HepG2 (cell line): ENCODE results near the gene MAP3K8. TPM values are rescaled to one million over a fixed set of nuclear protein-coding genes. Genes with fewer than 3 reads are reported as not detected.

Experiments used
- ARHGAP35 ChIP-seq: sonication (generic); formaldehyde crosslinking; IDR thresholded peaks from 2 replicates; pipeline ENCODE4 v1.9.0; 2022; ENCODE audit warnings: mild to moderate bottlenecking, inconsistent platforms, moderate library complexity, missing genetic modification reagents, borderline replicate concordance
- ASH2L ChIP-seq: fragments of 300-600, 200-600 bp; sonication (generic); IDR thresholded peaks from 2 replicates; pipeline ENCODE4 v1.7.0; 2017; ENCODE audit warnings: low read depth, mild to moderate bottlenecking, moderate library complexity, mixed read lengths, low read length; ENCODE audit not compliant: insufficient read length
- FOSL1 ChIP-seq: sonication (generic); formaldehyde crosslinking; IDR thresholded peaks from 2 replicates; pipeline ENCODE4 v1.9.0; 2021; ENCODE audit warnings: missing genetic modification reagents, borderline replicate concordance
- GTF3A ChIP-seq: sonication (generic); formaldehyde crosslinking; conservative IDR thresholded peaks from 2 replicates; pipeline ENCODE4 v1.4.0; 2020; ENCODE audit warnings: mild to moderate bottlenecking, missing genetic modification reagents
- IRX3 ChIP-seq: sonication (generic); formaldehyde crosslinking; IDR thresholded peaks from 2 replicates; pipeline ENCODE4 v1.8.1; 2023; ENCODE audit warnings: mild to moderate bottlenecking, low read depth, missing genetic modification reagents, borderline replicate concordance
- KDM2A ChIP-seq: sonication (generic); formaldehyde crosslinking; IDR thresholded peaks from 2 replicates; pipeline ENCODE4 v1.4.0; 2020; ENCODE audit warnings: low read depth, missing genetic modification reagents, borderline replicate concordance
- TGIF2 ChIP-seq: IDR thresholded peaks from 2 replicates; pipeline ENCODE4 v1.6.1; 2016; ENCODE audit warnings: control low read depth, missing compliant biosample characterization
- ZFAT ChIP-seq: sonication (generic); formaldehyde crosslinking; conservative IDR thresholded peaks from 2 replicates; pipeline ENCODE4 v1.8.1; 2023; ENCODE audit warnings: missing genetic modification reagents, inconsistent platforms
- ZNF547 ChIP-seq: sonication (generic); formaldehyde crosslinking; IDR thresholded peaks from 2 replicates; pipeline ENCODE4 v1.5.1; 2020; ENCODE audit warnings: mild to moderate bottlenecking, missing genetic modification reagents
- ZNF563 ChIP-seq: sonication (generic); formaldehyde crosslinking; IDR thresholded peaks from 2 replicates; pipeline ENCODE4 v1.8.0; 2022; ENCODE audit warnings: mild to moderate bottlenecking, moderate library complexity, missing genetic modification reagents
- polyA plus RNA-seq, 8 experiments: library from polyadenylated mRNA; depleted of rRNA in 3 of 8; stranded (reverse) in 7 of 8; unstranded in 1 of 8; fragments of >200 nt; fragmentation: Illumina TruSeq in 4 of 8; extraction: Trizol in 4 of 8; gene quantifications; 2 replicates each; pipeline versions ENCODE4 v1.2.1 to v1.2.3, GENCODE V29; 2011 to 2016; ENCODE audit warnings: low read depth in 4 of 8, missing spikeins in 1 of 8, mixed read lengths in 1 of 8; ENCODE audit not compliant: insufficient read depth in 1 of 8
- total RNA-seq, 5 experiments: library from RNA; depleted of rRNA; stranded (reverse); fragments of >200 nt; fragmentation: Illumina TruSeq; extraction: Trizol; gene quantifications; 2 replicates each; pipeline ENCODE4 v1.2.3, GENCODE V29; 2016; ENCODE audit warnings: low read depth in 1 of 5
- TF ChIP-seq, protein P1 (sequence below): sonication (generic); formaldehyde crosslinking; IDR thresholded peaks from 2 replicates; pipeline ENCODE4 v1.5.0; 2020; ENCODE audit warnings: missing genetic modification reagents
- TF ChIP-seq, protein P2 (sequence below): IDR thresholded peaks from 2 replicates; pipeline ENCODE4 v1.6.1; 2016; ENCODE audit warnings: low read depth, control low read depth
- TF ChIP-seq, protein P3 (sequence below): sonication (generic); formaldehyde crosslinking; IDR thresholded peaks from 2 replicates; pipeline ENCODE4 v1.5.1; 2020; ENCODE audit warnings: missing genetic modification reagents, mild to moderate bottlenecking, borderline replicate concordance
- TF ChIP-seq, protein P4 (sequence below): sonication (generic); formaldehyde crosslinking; IDR thresholded peaks from 2 replicates; pipeline ENCODE4 v1.4.0; 2020; ENCODE audit warnings: missing genetic modification reagents
- TF ChIP-seq, protein P5 (sequence below): sonication (generic); formaldehyde crosslinking; IDR thresholded peaks from 2 replicates; pipeline ENCODE4 v1.4.0; 2020; ENCODE audit warnings: missing genetic modification reagents

Gene MAP3K8
- total and polyA plus RNA-seq, 2 of the 13 experiments (the other 11 are each of a cell fraction or from before 2014, with no cell fraction given), result 19.3 to 37.9 TPM

DNA sequence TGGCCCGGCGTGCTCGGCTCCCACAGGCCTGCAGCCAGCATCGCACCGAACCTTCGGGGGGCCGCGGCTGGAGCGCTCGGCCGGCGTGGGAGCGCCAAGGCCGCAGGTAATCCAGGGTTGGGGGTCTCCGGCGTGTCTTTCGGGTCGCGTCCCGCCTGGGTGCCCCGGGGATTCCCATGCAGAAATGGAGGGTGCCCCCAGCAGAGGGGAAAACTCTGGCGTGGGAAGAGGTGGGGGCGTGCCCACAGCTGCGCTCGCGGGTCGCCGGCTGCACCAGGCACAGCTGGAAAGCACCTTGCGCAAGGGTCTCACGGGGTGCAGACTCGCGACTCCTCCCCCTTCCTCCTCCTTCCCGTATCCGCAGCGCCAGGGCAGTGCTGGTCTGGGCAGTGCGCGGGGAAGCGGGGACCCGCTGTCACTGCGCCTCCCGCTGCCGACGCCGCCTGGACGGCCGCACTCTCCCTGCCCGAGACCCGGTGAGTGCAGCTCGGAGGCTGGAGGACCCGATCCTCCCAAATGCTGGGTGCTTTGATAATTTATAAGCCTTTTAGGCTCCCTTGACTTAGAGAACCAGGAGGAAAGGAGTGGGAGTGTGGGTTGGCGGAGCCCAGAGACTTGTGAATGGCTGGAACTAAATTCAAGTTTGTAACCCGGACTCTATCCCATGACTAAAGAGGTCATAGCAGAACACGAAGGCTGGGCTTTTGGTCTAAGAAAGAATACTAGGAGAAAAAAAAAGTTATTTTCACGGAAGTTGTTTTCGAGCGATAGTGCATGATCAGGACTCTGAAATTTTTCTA, 489 bp downstream of the MAP3K8 start (continued):
- TF ChIP-seq ARHGAP35 (CRISPR knock-in tag) (no peak; the same call in 1 of the 2 replicates), FOSL1 (CRISPR knock-in tag) (peak; percentile 44; the same call in 1 of the 2 replicates), IRX3 (CRISPR knock-in tag) (no peak), ASH2L (peak; percentile 71), GTF3A (no peak), TGIF2 (CRISPR knock-in tag) (peak; percentile 80; the same call in 1 of the 2 replicates), KDM2A (CRISPR knock-in tag) (peak; percentile 82), ZNF547 (CRISPR knock-in tag) (peak; percentile 80; the same call in 1 of the 2 replicates), ZNF563 (peak; percentile 68), ZFAT (CRISPR knock-in tag) (0 out of 2 replicates have a peak, but pooled peaks have one; percentile 60)
- TF ChIP-seq, protein P1, sequence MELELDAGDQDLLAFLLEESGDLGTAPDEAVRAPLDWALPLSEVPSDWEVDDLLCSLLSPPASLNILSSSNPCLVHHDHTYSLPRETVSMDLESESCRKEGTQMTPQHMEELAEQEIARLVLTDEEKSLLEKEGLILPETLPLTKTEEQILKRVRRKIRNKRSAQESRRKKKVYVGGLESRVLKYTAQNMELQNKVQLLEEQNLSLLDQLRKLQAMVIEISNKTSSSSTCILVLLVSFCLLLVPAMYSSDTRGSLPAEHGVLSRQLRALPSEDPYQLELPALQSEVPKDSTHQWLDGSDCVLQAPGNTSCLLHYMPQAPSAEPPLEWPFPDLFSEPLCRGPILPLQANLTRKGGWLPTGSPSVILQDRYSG (CRISPR knock-in tag), result 0 out of 2 replicates have a peak, but pooled peaks have one; percentile 69
- TF ChIP-seq, protein P2, sequence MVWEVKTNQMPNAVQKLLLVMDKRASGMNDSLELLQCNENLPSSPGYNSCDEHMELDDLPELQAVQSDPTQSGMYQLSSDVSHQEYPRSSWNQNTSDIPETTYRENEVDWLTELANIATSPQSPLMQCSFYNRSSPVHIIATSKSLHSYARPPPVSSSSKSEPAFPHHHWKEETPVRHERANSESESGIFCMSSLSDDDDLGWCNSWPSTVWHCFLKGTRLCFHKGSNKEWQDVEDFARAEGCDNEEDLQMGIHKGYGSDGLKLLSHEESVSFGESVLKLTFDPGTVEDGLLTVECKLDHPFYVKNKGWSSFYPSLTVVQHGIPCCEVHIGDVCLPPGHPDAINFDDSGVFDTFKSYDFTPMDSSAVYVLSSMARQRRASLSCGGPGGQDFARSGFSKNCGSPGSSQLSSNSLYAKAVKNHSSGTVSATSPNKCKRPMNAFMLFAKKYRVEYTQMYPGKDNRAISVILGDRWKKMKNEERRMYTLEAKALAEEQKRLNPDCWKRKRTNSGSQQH (CRISPR knock-in tag), result no peak; the same call in 1 of the 2 replicates
- TF ChIP-seq, protein P3, sequence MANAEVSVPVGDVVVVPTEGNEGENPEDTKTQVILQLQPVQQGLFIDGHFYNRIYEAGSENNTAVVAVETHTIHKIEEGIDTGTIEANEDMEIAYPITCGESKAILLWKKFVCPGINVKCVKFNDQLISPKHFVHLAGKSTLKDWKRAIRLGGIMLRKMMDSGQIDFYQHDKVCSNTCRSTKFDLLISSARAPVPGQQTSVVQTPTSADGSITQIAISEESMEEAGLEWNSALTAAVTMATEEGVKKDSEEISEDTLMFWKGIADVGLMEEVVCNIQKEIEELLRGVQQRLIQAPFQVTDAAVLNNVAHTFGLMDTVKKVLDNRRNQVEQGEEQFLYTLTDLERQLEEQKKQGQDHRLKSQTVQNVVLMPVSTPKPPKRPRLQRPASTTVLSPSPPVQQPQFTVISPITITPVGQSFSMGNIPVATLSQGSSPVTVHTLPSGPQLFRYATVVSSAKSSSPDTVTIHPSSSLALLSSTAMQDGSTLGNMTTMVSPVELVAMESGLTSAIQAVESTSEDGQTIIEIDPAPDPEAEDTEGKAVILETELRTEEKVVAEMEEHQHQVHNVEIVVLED (CRISPR knock-in tag), result peak; percentile 33; the same call in 1 of the 2 replicates
- TF ChIP-seq, protein P4, sequence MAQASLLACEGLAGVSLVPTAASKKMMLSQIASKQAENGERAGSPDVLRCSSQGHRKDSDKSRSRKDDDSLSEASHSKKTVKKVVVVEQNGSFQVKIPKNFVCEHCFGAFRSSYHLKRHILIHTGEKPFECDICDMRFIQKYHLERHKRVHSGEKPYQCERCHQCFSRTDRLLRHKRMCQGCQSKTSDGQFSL (CRISPR knock-in tag), result peak; percentile 76; the same call in 1 of the 2 replicates
- TF ChIP-seq, protein P5, sequence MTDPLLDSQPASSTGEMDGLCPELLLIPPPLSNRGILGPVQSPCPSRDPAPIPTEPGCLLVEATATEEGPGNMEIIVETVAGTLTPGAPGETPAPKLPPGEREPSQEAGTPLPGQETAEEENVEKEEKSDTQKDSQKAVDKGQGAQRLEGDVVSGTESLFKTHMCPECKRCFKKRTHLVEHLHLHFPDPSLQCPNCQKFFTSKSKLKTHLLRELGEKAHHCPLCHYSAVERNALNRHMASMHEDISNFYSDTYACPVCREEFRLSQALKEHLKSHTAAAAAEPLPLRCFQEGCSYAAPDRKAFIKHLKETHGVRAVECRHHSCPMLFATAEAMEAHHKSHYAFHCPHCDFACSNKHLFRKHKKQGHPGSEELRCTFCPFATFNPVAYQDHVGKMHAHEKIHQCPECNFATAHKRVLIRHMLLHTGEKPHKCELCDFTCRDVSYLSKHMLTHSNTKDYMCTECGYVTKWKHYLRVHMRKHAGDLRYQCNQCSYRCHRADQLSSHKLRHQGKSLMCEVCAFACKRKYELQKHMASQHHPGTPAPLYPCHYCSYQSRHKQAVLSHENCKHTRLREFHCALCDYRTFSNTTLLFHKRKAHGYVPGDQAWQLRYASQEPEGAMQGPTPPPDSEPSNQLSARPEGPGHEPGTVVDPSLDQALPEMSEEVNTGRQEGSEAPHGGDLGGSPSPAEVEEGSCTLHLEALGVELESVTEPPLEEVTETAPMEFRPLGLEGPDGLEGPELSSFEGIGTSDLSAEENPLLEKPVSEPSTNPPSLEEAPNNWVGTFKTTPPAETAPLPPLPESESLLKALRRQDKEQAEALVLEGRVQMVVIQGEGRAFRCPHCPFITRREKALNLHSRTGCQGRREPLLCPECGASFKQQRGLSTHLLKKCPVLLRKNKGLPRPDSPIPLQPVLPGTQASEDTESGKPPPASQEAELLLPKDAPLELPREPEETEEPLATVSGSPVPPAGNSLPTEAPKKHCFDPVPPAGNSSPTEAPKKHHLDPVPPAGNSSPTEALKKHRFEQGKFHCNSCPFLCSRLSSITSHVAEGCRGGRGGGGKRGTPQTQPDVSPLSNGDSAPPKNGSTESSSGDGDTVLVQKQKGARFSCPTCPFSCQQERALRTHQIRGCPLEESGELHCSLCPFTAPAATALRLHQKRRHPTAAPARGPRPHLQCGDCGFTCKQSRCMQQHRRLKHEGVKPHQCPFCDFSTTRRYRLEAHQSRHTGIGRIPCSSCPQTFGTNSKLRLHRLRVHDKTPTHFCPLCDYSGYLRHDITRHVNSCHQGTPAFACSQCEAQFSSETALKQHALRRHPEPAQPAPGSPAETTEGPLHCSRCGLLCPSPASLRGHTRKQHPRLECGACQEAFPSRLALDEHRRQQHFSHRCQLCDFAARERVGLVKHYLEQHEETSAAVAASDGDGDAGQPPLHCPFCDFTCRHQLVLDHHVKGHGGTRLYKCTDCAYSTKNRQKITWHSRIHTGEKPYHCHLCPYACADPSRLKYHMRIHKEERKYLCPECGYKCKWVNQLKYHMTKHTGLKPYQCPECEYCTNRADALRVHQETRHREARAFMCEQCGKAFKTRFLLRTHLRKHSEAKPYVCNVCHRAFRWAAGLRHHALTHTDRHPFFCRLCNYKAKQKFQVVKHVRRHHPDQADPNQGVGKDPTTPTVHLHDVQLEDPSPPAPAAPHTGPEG, result 0 out of 2 replicates have a peak, but pooled peaks have one; percentile 64
